K562 (cell line): ENCODE measurements around the gene ACSF3. TPM values are rescaled to one million over a fixed set of nuclear protein-coding genes. Genes with fewer than 3 reads are reported as not detected.

Experiments
- ATAC-seq: fragments of 200-7000 bp; cut with Tn5 transposase; 3 replicates; pipeline ENCODE4 v1.9.1; 2020; ENCODE audit warnings: moderate library complexity
- BruUV-seq: library from RNA; stranded (reverse); fragments of 400-500 nt; replicated peaks from 2 replicates; lab custom pipeline; 2021; lab: Mats Ljungman, UMichigan
- CTCF ChIA-PET: fragments of 300-600 bp; formaldehyde crosslinking; extraction: SDS; loops from one replicate; lab custom pipeline; 2021; ENCODE audit warnings: low intra/inter-chr PET ratio; lab: Yijun Ruan, JAX
- POLR2A ChIA-PET: fragments of 300-600, 350-650 bp; sonication (Branson Sonifier 250); formaldehyde crosslinking; extraction: SDS; loops from one replicate; lab custom pipeline; 2021; ENCODE audit warnings: antibody characterized with exemption, inconsistent platforms; lab: Yijun Ruan, JAX
- DNase-seq, 4 experiments: peaks; one replicate each; pipeline versions ENCODE4 v3.0.0 to v3.0.0-alpha.2; 2011 to 2018; ENCODE audit warnings: low spot score in 3 of 4, mixed read lengths in 3 of 4; ENCODE audit errors: extremely low read depth in 1 of 4
- FAIRE-seq: peaks from 2 replicates; lab custom pipeline; 2011; peaks lifted over from hg19 to GRCh38; lab: Jason Lieb, UNC
- H2AFZ ChIP-seq: 2 replicates; pipeline ENCODE4 v1.6.0; 2011; ENCODE audit warnings: low read depth, low read length, control low read depth, inconsistent platforms
- H3K27ac ChIP-seq: fragments of 200-600 bp; 3 replicates; pipeline ENCODE4 v1.8.0; 2011; ENCODE audit warnings: low read depth, mild to moderate bottlenecking, control low read depth, inconsistent platforms, low read length, moderate library complexity, mixed read lengths; ENCODE audit errors: extremely low read depth
- H3K27me3 ChIP-seq, 2 experiments: fragments of 300-600 bp in 1 of 2; 2 replicates in 1 of 2; 3 replicates in 1 of 2; pipeline versions ENCODE4 v1.6.0 to v1.8.0; 2011; ENCODE audit warnings: inconsistent platforms in 2 of 2, low read length in 2 of 2, mild to moderate bottlenecking in 1 of 2, mixed read lengths in 1 of 2, moderate library complexity in 1 of 2; ENCODE audit not compliant: control insufficient read depth in 2 of 2, insufficient read depth in 2 of 2
- H3K36me3 ChIP-seq: fragments of 300-600 bp; 3 replicates; pipeline ENCODE4 v1.8.0; 2011; ENCODE audit warnings: mild to moderate bottlenecking, low read length, inconsistent platforms; ENCODE audit not compliant: control insufficient read depth, insufficient read depth
- H3K4me1 ChIP-seq, 2 experiments: fragments of 200-600 bp in 1 of 2; replicated peaks in 1 of 2; 2 replicates in 1 of 2; 3 replicates in 1 of 2; pipeline versions ENCODE4 v1.5.1 to v1.8.0; 2011; ENCODE audit warnings: inconsistent platforms in 2 of 2, low read length in 2 of 2, mild to moderate bottlenecking in 1 of 2, mixed read lengths in 1 of 2, moderate library complexity in 1 of 2; ENCODE audit not compliant: control insufficient read depth in 2 of 2, insufficient read depth in 2 of 2
- H3K4me2 ChIP-seq: 2 replicates; pipeline ENCODE4 v1.6.1; 2011; ENCODE audit warnings: low read length, control low read depth, inconsistent platforms, mixed read lengths; ENCODE audit not compliant: insufficient read depth
- H3K4me3 ChIP-seq: fragments of 200-600 bp; sonication (generic), shearing (Covaris generic); 2 replicates; pipeline ENCODE4 v1.5.1; 2016; ENCODE audit warnings: control low read depth, inconsistent platforms
- H3K79me2 ChIP-seq: fragments of 200-600 bp; 3 replicates; pipeline ENCODE4 v1.8.0; 2011; ENCODE audit warnings: low read length, inconsistent platforms; ENCODE audit not compliant: control insufficient read depth, insufficient read depth
- H3K9ac ChIP-seq, 2 experiments: 2 replicates each; pipeline versions ENCODE4 v1.6.0 to v1.6.1; 2011; ENCODE audit warnings: low read depth in 2 of 2, low read length in 2 of 2, control low read depth in 1 of 2, inconsistent platforms in 1 of 2, mild to moderate bottlenecking in 1 of 2, mixed read lengths in 1 of 2; ENCODE audit not compliant: insufficient read depth in 1 of 2
- H3K9me1 ChIP-seq: one replicate; pipeline ENCODE4 v1.6.0; 2011; ENCODE audit warnings: inconsistent platforms, mild to moderate bottlenecking, low read length, moderate library complexity; ENCODE audit not compliant: control insufficient read depth, insufficient read depth
- H3K9me3 ChIP-seq: replicated peaks from 2 replicates; pipeline ENCODE4 v1.5.1; 2011; ENCODE audit warnings: low read depth, low read length, inconsistent platforms; ENCODE audit not compliant: control insufficient read depth, insufficient read depth
- H4K20me1 ChIP-seq: replicated peaks from 2 replicates; pipeline ENCODE4 v1.6.1; 2011; ENCODE audit warnings: low read length, inconsistent platforms, mixed read lengths; ENCODE audit not compliant: control insufficient read depth, insufficient read depth
- CBX2 ChIP-seq: fragments of 200-600 bp; sonication (generic); IDR thresholded peaks from one replicate; pipeline ENCODE4 v1.6.1; 2012; ENCODE audit warnings: mild to moderate bottlenecking, low read length, inconsistent platforms; ENCODE audit not compliant: insufficient read depth, poor library complexity, severe bottlenecking
- EGR1 ChIP-seq: fragments of 450-650 bp; conservative IDR thresholded peaks from 2 replicates; pipeline ENCODE4 v1.6.1; 2017; ENCODE audit warnings: mild to moderate bottlenecking
- KAT8 ChIP-seq: fragments of 450-650 bp; IDR thresholded peaks from 2 replicates; pipeline ENCODE4 v1.6.1; 2016; ENCODE audit warnings: low read depth, mild to moderate bottlenecking
- NRF1 ChIP-seq, 2 experiments: fragments of 450-650 bp; IDR thresholded peaks in 1 of 2; conservative IDR thresholded peaks in 1 of 2; 2 replicates each; pipeline ENCODE4 v1.6.1; 2014; ENCODE audit warnings: mild to moderate bottlenecking in 2 of 2
- SPI1 ChIP-seq: IDR thresholded peaks from 2 replicates; pipeline ENCODE4 v1.6.1; 2011; ENCODE audit warnings: low read depth, low read length, control low read depth, borderline replicate concordance
- TGIF2 ChIP-seq: sonication (generic); formaldehyde crosslinking; IDR thresholded peaks from 2 replicates; pipeline ENCODE4 v1.8.1; 2022; ENCODE audit warnings: mild to moderate bottlenecking, missing genetic modification reagents, moderate library complexity
- ZNF217 ChIP-seq: sonication (generic); formaldehyde crosslinking; IDR thresholded peaks from 2 replicates; pipeline ENCODE4 v1.8.0; 2022; ENCODE audit warnings: mild to moderate bottlenecking, missing genetic modification reagents
- WGBS: fragments of 100-300 bp; shearing (Covaris generic); methylation state at CpG from one replicate; pipeline ENCODE4 v1.1.6; 2016; ENCODE audit warnings: low coverage, mixed read lengths; ENCODE audit not compliant: insufficient coverage; ENCODE audit errors: missing lambda C conversion rate; 5-methylcytosine and 5-hydroxymethylcytosine counted together
- in situ Hi-C: fragments of 300-500 bp; cut with MboI; formaldehyde crosslinking; loops from 4 replicates; pipeline ENCODE4 v1.15.0; 2018; ENCODE audit warnings: inconsistent platforms, mixed read lengths
- intact Hi-C: fragments of 100-400 bp; cut with micrococcal nuclease; formaldehyde crosslinking; loops from 2 replicates; pipeline ENCODE4 v1.14.2; 2022
- polyA plus RNA-seq, 8 experiments: library from polyadenylated mRNA; depleted of rRNA in 4 of 8; stranded (reverse) in 5 of 8; unstranded in 3 of 8; fragments of >200 nt; fragmentation: Nextera tagmentation in 2 of 8; fragmentation: Illumina TruSeq in 1 of 8; extraction: Ambion mirVana in 2 of 8; extraction: Trizol in 1 of 8; gene quantifications; 2 replicates each; pipeline versions ENCODE4 v1.2.1 to v1.2.3, GENCODE V29; 2011 to 2014; ENCODE audit warnings: inconsistent platforms in 1 of 8, missing spikeins in 1 of 8
- total RNA-seq, 7 experiments: library from RNA; depleted of rRNA in 6 of 7; stranded (reverse); fragments of >200 nt in 6 of 7; fragmentation: Illumina TruSeq in 2 of 7; extraction: Trizol in 2 of 7; gene quantifications; 2 replicates each; pipeline versions ENCODE4 v1.2.1 to v1.2.3, GENCODE V29; 2011 to 2021; ENCODE audit warnings: low replicate concordance in 1 of 7

Gene ACSF3
- total and polyA plus RNA-seq, 9 of the 15 experiments (the other 6 are each of a cell fraction or from before 2014, with no cell fraction given), result 0.77 to 32.8 (median 14.7) TPM

DNA sequence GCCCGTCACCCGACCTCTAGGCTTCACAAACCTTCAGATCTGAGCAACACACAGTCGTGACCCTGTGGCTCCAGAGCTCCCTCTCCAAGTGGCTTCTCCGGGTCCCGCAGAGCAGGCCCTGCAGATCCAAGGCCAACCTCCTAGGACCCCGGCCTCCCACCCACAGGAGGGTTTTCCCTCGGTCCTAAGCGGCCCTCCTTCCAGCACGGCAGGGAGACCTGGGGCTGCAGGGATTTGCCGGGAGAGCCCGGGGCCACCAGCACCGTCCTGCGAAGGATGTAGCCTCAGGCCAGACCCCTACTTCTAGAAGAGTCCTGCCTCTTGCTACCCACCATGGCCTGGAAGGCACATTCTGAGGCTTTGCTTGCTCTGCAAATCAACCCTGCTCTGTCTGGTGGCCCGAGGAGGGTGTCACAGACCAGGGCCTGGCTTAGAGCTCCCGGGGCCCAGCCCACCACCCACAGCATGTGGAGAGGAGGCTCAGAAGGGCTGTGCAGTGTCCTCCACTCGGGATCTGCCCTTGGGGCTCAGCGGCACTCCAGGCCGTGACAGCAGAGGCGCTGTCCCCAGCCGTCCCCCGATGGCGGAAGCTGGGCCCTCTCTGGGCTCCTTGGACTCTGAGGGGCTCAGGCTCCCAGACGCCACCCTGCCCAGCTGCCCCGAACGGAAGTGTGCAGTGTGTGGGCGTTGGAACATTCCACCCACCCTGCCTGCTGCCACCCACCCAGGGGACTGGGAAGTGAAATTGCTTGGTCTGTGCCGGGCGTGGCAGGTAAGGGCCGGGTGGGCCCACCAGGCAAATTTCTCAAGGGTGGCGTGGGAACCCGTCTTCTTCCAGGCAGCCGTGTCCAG, 28.8 kb upstream of the ACSF3 start:
- Histone ChIP-seq H3K36me3 (no peaks in the 10 kb centered on the region), H3K79me2 (no peaks in the 10 kb centered on the region), H3K9ac (peak overlapping the region in 1 of 2 experiments; percentile 40; a peak in 1 of 4 replicates), H3K9me1 (no peaks in the 10 kb centered on the region), H2AFZ (no peak overlapping the region), H3K27me3 (peaks cover 8 to 30% of the 10 kb centered on the region in 2 experiments; a peak in 4 of 5 replicates), H3K4me2 (no peak overlapping the region), H3K9me3 (no peaks in the 10 kb centered on the region), H4K20me1 (no peaks in the 10 kb centered on the region), H3K27ac (no peak overlapping the region), H3K4me1 (peaks cover 0 to 69% of the 10 kb centered on the region in 2 experiments; a peak in 2 of 5 replicates), H3K4me3 (no peak overlapping the region)
- intact Hi-C loops, result no loop called here
- CTCF ChIA-PET, result no interaction called here
- DNase-seq, result no peak
- in situ Hi-C loops, result no loop called here
- POLR2A ChIA-PET, result interaction anchor here (0.6 kb wide), 1 partner anchor 177 kb away, joined by 3 read pairs; no protein-coding TSS in a partner anchor
- ATAC-seq, result peak; percentile 25; the same call in 1 of the 3 replicates
- TF ChIP-seq EGR1 (peak; percentile 34), KAT8 (no peak)
- WGBS, result 57% methylated on average over 29 of the region's 32 CpGs
- no peak for FAIRE-seq
- BruUV-seq, result no TSS peak

DNA sequence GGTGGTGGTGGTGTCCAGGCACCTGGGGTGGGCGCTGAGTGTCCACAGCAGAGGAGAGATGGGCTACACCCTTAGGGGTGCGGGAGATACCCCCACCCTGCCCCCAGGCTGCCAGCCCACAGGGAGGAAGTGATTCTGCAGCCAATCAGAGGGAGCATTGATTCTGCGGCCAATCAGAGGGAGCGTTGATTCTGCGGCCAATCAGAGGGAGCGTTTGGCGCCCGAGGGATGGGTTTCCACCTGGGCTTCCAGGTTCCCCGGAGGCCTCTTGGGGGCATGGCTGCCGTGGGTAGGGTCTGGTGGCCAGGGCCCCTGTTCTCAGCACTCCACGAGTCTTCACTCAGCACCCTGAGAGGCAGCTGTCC, 28.2 kb upstream of the ACSF3 start:
- 0 out of 2 replicates have a peak, but pooled peaks have one; percentile 27 for TF ChIP-seq SPI1
- TF ChIP-seq TGIF2, result no peak
- no peak for TF ChIP-seq CBX2
- TF ChIP-seq NRF1 (conservative IDR thresholded peaks at IDR 0.05 in 1 of 2, IDR thresholded peaks at IDR 0.05 in 1 of 2), result no peak
- TF ChIP-seq ZNF217 (CRISPR knock-in tag), result no peak
- FAIRE-seq (no peak), ATAC-seq (no peak), DNase-seq (no peak)
- H3K4me3 ChIP-seq, result no peak overlapping the region
- ChIA-PET POLR2A (no interaction called here), CTCF (no interaction called here)
- in situ Hi-C loops, result no loop called here
- peaks cover 0 to 69% of the 10 kb centered on the region in 2 experiments; a peak in 2 of 5 replicates for H3K4me1 ChIP-seq
- intact Hi-C loops, result no loop called here
- no peak overlapping the region for H3K27ac ChIP-seq
- H3K27me3 ChIP-seq, result peaks cover 8 to 30% of the 10 kb centered on the region in 2 experiments; a peak in 4 of 5 replicates
- H3K4me2 ChIP-seq, result no peak overlapping the region
- H4K20me1 ChIP-seq, result no peaks in the 10 kb centered on the region
- 65% methylated on average over 8 of the region's 11 CpGs for WGBS
- H3K79me2 ChIP-seq, result no peaks in the 10 kb centered on the region
- no peaks in the 10 kb centered on the region for H3K9me1 ChIP-seq
- no peak overlapping the region for H2AFZ ChIP-seq
- H3K9me3 ChIP-seq, result no peaks in the 10 kb centered on the region
- no peaks in the 10 kb centered on the region for H3K36me3 ChIP-seq
- no TSS peak for BruUV-seq
- H3K9ac ChIP-seq, result no peak overlapping the region
